ENCODE measurements around the gene DOK6.

DOK6 gene

DNA sequence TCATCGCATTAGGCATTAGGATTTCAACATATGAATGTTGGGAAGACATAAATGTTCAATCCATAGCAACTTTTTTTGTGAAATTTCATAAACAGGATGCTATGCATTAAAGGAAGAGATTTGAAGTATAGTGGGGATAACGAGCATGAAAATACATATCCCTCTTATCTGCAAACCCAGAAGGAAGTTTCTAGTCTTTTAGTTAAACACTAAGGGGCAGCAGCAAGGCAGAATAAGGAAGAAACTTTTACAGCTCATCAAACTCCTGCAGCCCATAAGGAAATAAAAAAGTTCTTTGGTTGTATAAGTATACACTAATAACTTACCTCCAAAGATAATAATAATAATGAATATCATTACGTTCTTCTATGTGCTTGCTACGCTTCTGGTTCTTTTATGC lies 465.5 kb downstream of the DOK6 start:
- H3K27ac Mint-ChIP-seq, result no peak overlapping the region
- H3K4me3 Mint-ChIP-seq, result no peak overlapping the region
- no peaks in the 10 kb centered on the region for H3K27me3 Mint-ChIP-seq (ENCODE audit: low read depth, poor library complexity)
- TF ChIP-seq CTCF (IDR thresholded peaks at IDR 0.05), result no peak
- peaks cover 1% of the 10 kb centered on the region for H3K4me1 Mint-ChIP-seq
- DNase-seq, result no peak
- no peaks in the 10 kb centered on the region for H3K9me3 Mint-ChIP-seq
- no peaks in the 10 kb centered on the region for H3K36me3 Mint-ChIP-seq (ENCODE audit: low read depth)

DNA sequence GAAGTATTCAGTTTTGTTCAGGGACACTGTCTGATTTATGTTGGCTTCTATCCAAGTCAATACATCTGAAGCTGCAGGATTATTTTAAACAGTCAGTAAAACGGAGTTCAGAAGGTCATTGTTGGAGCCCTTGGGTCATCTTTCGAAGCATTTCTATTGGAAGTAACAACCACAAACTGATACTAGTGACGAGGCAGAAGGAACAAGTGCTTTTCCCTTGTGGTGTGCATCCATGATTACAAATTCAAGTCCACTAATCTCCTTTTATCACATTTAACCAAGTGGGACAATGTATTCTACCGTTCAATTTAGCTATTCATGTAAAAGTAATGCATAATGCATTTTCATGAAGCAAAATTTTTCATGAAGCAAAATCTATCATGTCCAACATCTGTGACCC lies 470.0 kb downstream of the DOK6 start:
- TF ChIP-seq CTCF (IDR thresholded peaks at IDR 0.05), result no peak
- H3K36me3 Mint-ChIP-seq (ENCODE audit: low read depth), result no peaks in the 10 kb centered on the region
- no peaks in the 10 kb centered on the region for H3K9me3 Mint-ChIP-seq
- no peaks in the 10 kb centered on the region for H3K27me3 Mint-ChIP-seq (ENCODE audit: low read depth, poor library complexity)
- H3K27ac Mint-ChIP-seq, result no peak overlapping the region
- peaks cover 15% of the 10 kb centered on the region for H3K4me1 Mint-ChIP-seq
- DNase-seq, result no peak
- H3K4me3 Mint-ChIP-seq, result no peak overlapping the region

DNA sequence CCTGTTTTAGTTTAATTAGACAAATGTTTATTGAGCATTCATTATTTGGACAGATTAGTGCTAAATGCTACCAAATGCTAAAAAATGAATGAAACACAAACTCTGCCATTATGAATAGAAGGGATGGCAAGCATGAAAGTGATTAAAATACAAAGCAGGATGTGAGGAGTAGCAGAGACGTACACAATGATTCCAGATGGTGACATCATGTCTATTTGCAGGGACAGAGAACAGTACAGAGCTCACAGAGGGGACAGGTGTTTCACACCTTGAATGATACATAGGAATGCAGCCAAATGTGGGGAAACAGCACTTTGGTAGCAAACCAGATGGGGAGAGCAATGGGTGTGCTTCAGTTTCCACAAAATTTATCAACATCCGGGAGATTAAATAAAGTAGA lies 470.7 kb downstream of the DOK6 start:
- H3K4me3 Mint-ChIP-seq, result no peak overlapping the region
- H3K4me1 Mint-ChIP-seq, result peaks cover 15% of the 10 kb centered on the region
- H3K27ac Mint-ChIP-seq, result no peak overlapping the region
- DNase-seq, result no peak
- no peaks in the 10 kb centered on the region for H3K36me3 Mint-ChIP-seq (ENCODE audit: low read depth)
- H3K27me3 Mint-ChIP-seq (ENCODE audit: low read depth, poor library complexity), result no peaks in the 10 kb centered on the region
- TF ChIP-seq CTCF (IDR thresholded peaks at IDR 0.05), result no peak
- H3K9me3 Mint-ChIP-seq, result no peaks in the 10 kb centered on the region

GRCh38 chr18:69872661-69873060 lies 472.0 kb downstream of the DOK6 start:
- Mint-ChIP-seq H3K36me3 (ENCODE audit: low read depth) (no peaks in the 10 kb centered on the region), H3K27ac (peak overlapping the region; percentile 90), H3K4me3 (no peak overlapping the region), H3K4me1 (peaks cover 15% of the 10 kb centered on the region), H3K9me3 (no peaks in the 10 kb centered on the region), H3K27me3 (ENCODE audit: low read depth, poor library complexity) (no peaks in the 10 kb centered on the region)
- DNase-seq, result no peak
- no peak for TF ChIP-seq CTCF (IDR thresholded peaks at IDR 0.05)

GRCh38 chr18:69874058-69874457 lies 473.4 kb downstream of the DOK6 start:
- no peak for DNase-seq
- Mint-ChIP-seq H3K27ac (peak overlapping the region; percentile 68), H3K9me3 (peaks cover 7% of the 10 kb centered on the region), H3K36me3 (ENCODE audit: low read depth) (no peaks in the 10 kb centered on the region), H3K27me3 (ENCODE audit: low read depth, poor library complexity) (no peaks in the 10 kb centered on the region), H3K4me3 (no peak overlapping the region), H3K4me1 (peaks cover 15% of the 10 kb centered on the region)
- no peak for TF ChIP-seq CTCF (IDR thresholded peaks at IDR 0.05)

DNA sequence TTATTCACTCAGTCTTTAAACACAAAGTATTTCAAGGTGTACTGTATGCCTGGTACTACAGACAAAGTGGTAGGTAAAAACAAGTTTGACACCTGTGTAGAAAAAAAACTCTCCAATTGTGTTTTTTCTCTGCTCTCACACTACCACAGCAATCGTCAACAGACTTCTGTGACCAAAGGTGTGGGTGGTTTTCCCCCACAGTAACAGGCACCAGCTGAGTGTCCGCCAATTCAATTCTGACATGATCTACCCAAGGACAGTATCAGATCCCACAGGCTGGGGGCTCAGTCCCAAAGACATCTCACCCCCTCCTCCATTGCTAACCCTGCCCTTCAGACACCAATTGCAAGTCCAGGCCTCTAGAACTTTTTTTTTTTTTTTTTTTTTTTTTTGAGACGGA lies 475.8 kb downstream of the DOK6 start:
- H3K36me3 Mint-ChIP-seq (ENCODE audit: low read depth), result no peaks in the 10 kb centered on the region
- no peak overlapping the region for H3K27ac Mint-ChIP-seq
- H3K9me3 Mint-ChIP-seq, result peaks cover 7% of the 10 kb centered on the region
- H3K27me3 Mint-ChIP-seq (ENCODE audit: low read depth, poor library complexity), result no peaks in the 10 kb centered on the region
- TF ChIP-seq CTCF (IDR thresholded peaks at IDR 0.05), result no peak
- H3K4me3 Mint-ChIP-seq, result no peak overlapping the region
- no peak for DNase-seq
- H3K4me1 Mint-ChIP-seq, result peaks cover 11% of the 10 kb centered on the region

Data from nephron progenitor cell (in vitro differentiated cells).